MM.1S (cell line): ENCODE measurements around the gene ANKS1B.

Experiments used
- CTCF ChIP-seq: fragments of 300-600 bp; sonication (generic); IDR thresholded peaks from 2 replicates; pipeline ENCODE4 v1.5.1; 2016; ENCODE audit warnings: antibody characterized with exemption, low read length, mixed read lengths
- EZH2 ChIP-seq: fragments of 300-600 bp; sonication (generic); optimal IDR thresholded peaks from 2 replicates; pipeline ENCODE3; 2017; ENCODE audit warnings: low read depth, mild to moderate bottlenecking, antibody characterized with exemption, low read length, mixed read lengths
- EZH2phosphoT487 ChIP-seq: fragments of 300-600 bp; sonication (generic); IDR thresholded peaks from 2 replicates; pipeline ENCODE4 v1.6.1; 2018; ENCODE audit warnings: antibody characterized with exemption, low read length

GRCh38 chr12:99979471-99979870, 5.3 kb downstream of the ANKS1B start:
- TF ChIP-seq CTCF (no peak), EZH2 (no peak), EZH2phosphoT487 (no peak)
